Measurements from ENCODE around the gene AATK. TPM values are rescaled to one million over a fixed set of nuclear protein-coding genes. Genes with fewer than 3 reads are reported as not detected.
A peak's percentile ranks its signal among the peaks of the same experiment; 100 is the strongest.

AATK gene
- total and polyA plus RNA-seq, 2 experiments from 2014 or later = 1.1 to 5.0 TPM

- Histone ChIP-seq H3K9me2 (ENCODE audit: insufficient read depth) (no peaks in the 10 kb centered on the region), H3F3A (replicated peaks; ENCODE audit: low read depth) (no peaks in the 10 kb centered on the region), H3K79me2 (replicated peaks; ENCODE audit: insufficient read depth) (no peaks in the 10 kb centered on the region), H3K4me3 (no peak overlapping the region), H3K4me2 (no peak overlapping the region), H4K20me1 (replicated peaks; ENCODE audit: insufficient read depth) (no peaks in the 10 kb centered on the region), H3K27ac (ENCODE audit: low read depth) (no peak overlapping the region), H3K27me3 (ENCODE audit: insufficient read depth) (no peaks in the 10 kb centered on the region), H2AFZ (no peak overlapping the region), H3K36me3 (ENCODE audit: insufficient read depth) (no peaks in the 10 kb centered on the region), H3K4me1 (ENCODE audit: insufficient read depth) (no peaks in the 10 kb centered on the region)
- no peak overlapping the region for H3K4me3 Mint-ChIP-seq
- ATAC-seq (no peak), DNase-seq (ENCODE audit: low spot score) (no peak)
- peak overlapping the region; percentile 59; the same call in 1 of the 2 replicates for H3K27ac Mint-ChIP-seq
- no peaks in the 10 kb centered on the region for H3K36me3 Mint-ChIP-seq (ENCODE audit: low read depth)
- H3K9me3 Mint-ChIP-seq = no peaks in the 10 kb centered on the region
- peaks cover 15% of the 10 kb centered on the region for H3K4me1 Mint-ChIP-seq
- peaks cover 10% of the 10 kb centered on the region for H3K27me3 Mint-ChIP-seq (ENCODE audit: insufficient read depth, low read depth, poor library complexity)
- TF ChIP-seq POLR2AphosphoS5 (IDR thresholded peaks at IDR 0.05; ENCODE audit: low read depth) (no peak), ZNF462 (CRISPR knock-in tag; IDR thresholded peaks at IDR 0.05) (no peak), STAT1 (IDR thresholded peaks at IDR 0.05; ENCODE audit: unreplicated experiment) (no peak), REST (IDR thresholded peaks at IDR 0.05; ENCODE audit: unreplicated experiment) (no peak), CREB1 (CRISPR knock-in tag; IDR thresholded peaks at IDR 0.05; ENCODE audit: low read depth) (no peak), JUNB (IDR thresholded peaks at IDR 0.05; ENCODE audit: unreplicated experiment) (no peak), ZNF331 (CRISPR knock-in tag; IDR thresholded peaks at IDR 0.05; ENCODE audit: low read depth) (no peak), ETS1 (IDR thresholded peaks at IDR 0.05) (no peak), EZH2phosphoT487 (IDR thresholded peaks at IDR 0.05; ENCODE audit: unreplicated experiment) (no peak), EZH2 (IDR thresholded peaks at IDR 0.05; ENCODE audit: low read depth, unreplicated experiment) (no peak), ZNF114 (CRISPR knock-in tag; IDR thresholded peaks at IDR 0.05) (no peak), NANOG (IDR thresholded peaks at IDR 0.05; ENCODE audit: borderline replicate concordance) (no peak), CTCF (conservative IDR thresholded peaks at IDR 0.05; ENCODE audit: low read depth in 2 of 2) (no peak)
Observed at GRCh38 chr17:81071761-81072741, 94.0 kb downstream of the AATK start.

Measured in GM23338 (cell line).